Transverse colon (tissue), 4 donors: ENCODE results near the gene IL12RB2. TPM values are rescaled to one million over a fixed set of nuclear protein-coding genes. Genes with fewer than 3 reads are reported as not detected.

Experiments
- DNase-seq: peaks from one replicate; pipeline ENCODE4 v3.0.0-alpha.2; 2019
- H3K27ac ChIP-seq, 4 donors: fragments of 200-600 bp; sonication (generic); 2 replicates each; pipeline ENCODE4 v1.5.1; 2016 to 2018; ENCODE audit warnings: inconsistent platforms in 4 of 4
- H3K27me3 ChIP-seq: fragments of 200-600 bp; sonication (generic); 2 replicates; pipeline ENCODE4 v1.5.1; 2017; ENCODE audit warnings: inconsistent platforms
- H3K36me3 ChIP-seq, 4 donors: fragments of 200-600 bp; sonication (generic); 2 replicates each; pipeline ENCODE4 v1.5.1; 2017 to 2019; ENCODE audit warnings: inconsistent platforms in 4 of 4
- H3K4me1 ChIP-seq, 4 donors: fragments of 200-600 bp; sonication (generic); 2 replicates each; pipeline ENCODE4 v1.5.1; 2017 to 2020; ENCODE audit warnings: inconsistent platforms in 4 of 4
- H3K4me3 ChIP-seq, 4 donors: fragments of 200-600 bp; sonication (generic); 1 replicate in 1 of 4; 2 replicates in 3 of 4; pipeline versions ENCODE4 v1.5.1 to v1.6.1; 2017 to 2019; ENCODE audit warnings: inconsistent platforms in 4 of 4
- H3K9me3 ChIP-seq, 2 donors: fragments of 200-600 bp; sonication (generic); 2 replicates each; pipeline ENCODE4 v1.5.1; 2017 to 2019; ENCODE audit warnings: inconsistent platforms in 2 of 2
- CTCF ChIP-seq, 5 experiments: fragments of 200-600 bp in 3 of 5; fragments of 450-650 bp in 2 of 5; sonication (generic) in 3 of 5; IDR thresholded peaks; 1 replicate in 2 of 5; 2 replicates in 3 of 5; pipeline ENCODE4 v1.5.1; 2016 to 2017; ENCODE audit warnings: antibody characterized with exemption in 5 of 5, inconsistent platforms in 3 of 5, mild to moderate bottlenecking in 2 of 5, moderate library complexity in 1 of 5
- EP300 ChIP-seq: sonication (generic); formaldehyde crosslinking; IDR thresholded peaks from one replicate; pipeline ENCODE4 v1.6.1; 2017; ENCODE audit warnings: antibody characterized with exemption, low read depth
- POLR2A ChIP-seq: fragments of 450-650 bp; IDR thresholded peaks from one replicate; pipeline ENCODE4 v1.6.1; 2016; ENCODE audit warnings: antibody characterized with exemption, mild to moderate bottlenecking, moderate library complexity
- POLR2AphosphoS5 ChIP-seq, 3 donors: sonication (generic); formaldehyde crosslinking; IDR thresholded peaks; one replicate each; pipeline ENCODE4 v1.6.1; 2016; ENCODE audit warnings: antibody characterized with exemption in 3 of 3
- WGBS, 2 donors: methylation state at CpG; one replicate each; pipeline ENCODE4 v1.1.5; 2018; ENCODE audit warnings: low coverage in 1 of 2; 5-methylcytosine and 5-hydroxymethylcytosine counted together
- in situ Hi-C, 4 donors: fragments of 200-750 bp; cut with MboI; loops; one replicate each; pipeline versions ENCODE4 v1.15.0 to v1.15.1; 2017; ENCODE audit warnings: low sequenced_read_pairs in 3 of 4, low pct_ligation_motif_present in 1 of 4, low pct_unique_long_range_greater_than_20kb in 1 of 4
- intact Hi-C: fragments of 100-400 bp; cut with DNase I; formaldehyde crosslinking; loops from one replicate; pipeline ENCODE4 v1.15.1; 2023; ENCODE audit warnings: low total_unique reads
- total RNA-seq, 4 donors: library from RNA; depleted of rRNA; stranded (reverse); fragments of >200 nt; gene quantifications; one replicate each; pipeline ENCODE4 v1.1.0, GENCODE V29; 2016

Gene IL12RB2
- total RNA-seq, 4 donors from 2014 or later: 1.2 to 3.3 TPM; not detected in 2

- intact Hi-C loops: no loop called here
- Histone ChIP-seq H3K36me3 (no peaks in the 10 kb centered on the region), H3K4me3 (no peak overlapping the region), H3K9me3 (no peaks in the 10 kb centered on the region), H3K4me1 (peaks cover 0 to 6% (median 4%) of the 10 kb centered on the region in 4 donors), H3K27ac (no peak overlapping the region), H3K27me3 (peaks cover 13% of the 10 kb centered on the region)
- no peak for DNase-seq
- TF ChIP-seq POLR2A (no peak), POLR2AphosphoS5 (IDR thresholded peaks at IDR 0.05) (no peak), CTCF (IDR thresholded peaks at IDR 0.05) (no peak), EP300 (no peak)
- in situ Hi-C loops: no loop called here
- 67 to 79% methylated on average over 2 of the region's 2 CpGs for WGBS, 2 donors
Observed at GRCh38 chr1:67312615-67313014, 4.9 kb downstream of the IL12RB2 start.

GRCh38 chr1:67313934-67314671 lies 6.4 kb downstream of the IL12RB2 start:
- Histone ChIP-seq H3K27ac (no peak overlapping the region), H3K9me3 (no peaks in the 10 kb centered on the region), H3K4me3 (no peak overlapping the region), H3K4me1 (no peaks in the 10 kb centered on the region), H3K27me3 (peaks cover 2% of the 10 kb centered on the region), H3K36me3 (no peaks in the 10 kb centered on the region)
- intact Hi-C loops: no loop called here
- 75 to 81% methylated on average over 7 to 8 of the region's 8 CpGs for WGBS, 2 donors
- in situ Hi-C loops: no loop called here
- TF ChIP-seq EP300 (no peak), CTCF (IDR thresholded peaks at IDR 0.05) (no peak), POLR2AphosphoS5 (IDR thresholded peaks at IDR 0.05) (no peak), POLR2A (no peak)
- DNase-seq: no peak

GRCh38 chr1:67314696-67315095 lies 7.0 kb downstream of the IL12RB2 start:
- no peaks in the 10 kb centered on the region for H3K4me1 ChIP-seq
- DNase-seq: no peak
- no peaks in the 10 kb centered on the region for H3K27me3 ChIP-seq
- H3K4me3 ChIP-seq: no peak overlapping the region
- TF ChIP-seq POLR2A (no peak), POLR2AphosphoS5 (IDR thresholded peaks at IDR 0.05) (no peak), CTCF (IDR thresholded peaks at IDR 0.05) (no peak), EP300 (no peak)
- WGBS, 2 donors: 32 to 47% methylated on average over 4 to 5 of the region's 5 CpGs
- H3K9me3 ChIP-seq: no peaks in the 10 kb centered on the region
- intact Hi-C loops (no loop called here), in situ Hi-C loops (no loop called here)
- H3K27ac ChIP-seq: no peak overlapping the region
- H3K36me3 ChIP-seq: no peaks in the 10 kb centered on the region

- Histone ChIP-seq H3K9me3 (no peaks in the 10 kb centered on the region), H3K36me3 (no peaks in the 10 kb centered on the region), H3K4me3 (no peak overlapping the region), H3K27me3 (no peaks in the 10 kb centered on the region), H3K27ac (no peak overlapping the region), H3K4me1 (no peaks in the 10 kb centered on the region)
- DNase-seq: no peak
- intact Hi-C loops (no loop called here), in situ Hi-C loops (no loop called here)
- 73 to 82% methylated on average over 8 of the region's 8 CpGs for WGBS, 2 donors
- TF ChIP-seq EP300: no peak
- no peak for TF ChIP-seq CTCF (IDR thresholded peaks at IDR 0.05)
- no peak for TF ChIP-seq POLR2A
- TF ChIP-seq POLR2AphosphoS5 (IDR thresholded peaks at IDR 0.05): no peak
Observed at GRCh38 chr1:67316180-67316902, 8.7 kb downstream of the IL12RB2 start.
